ENCODE data around the gene ADAMTSL2.

The ADAMTSL2 gene

DNA sequence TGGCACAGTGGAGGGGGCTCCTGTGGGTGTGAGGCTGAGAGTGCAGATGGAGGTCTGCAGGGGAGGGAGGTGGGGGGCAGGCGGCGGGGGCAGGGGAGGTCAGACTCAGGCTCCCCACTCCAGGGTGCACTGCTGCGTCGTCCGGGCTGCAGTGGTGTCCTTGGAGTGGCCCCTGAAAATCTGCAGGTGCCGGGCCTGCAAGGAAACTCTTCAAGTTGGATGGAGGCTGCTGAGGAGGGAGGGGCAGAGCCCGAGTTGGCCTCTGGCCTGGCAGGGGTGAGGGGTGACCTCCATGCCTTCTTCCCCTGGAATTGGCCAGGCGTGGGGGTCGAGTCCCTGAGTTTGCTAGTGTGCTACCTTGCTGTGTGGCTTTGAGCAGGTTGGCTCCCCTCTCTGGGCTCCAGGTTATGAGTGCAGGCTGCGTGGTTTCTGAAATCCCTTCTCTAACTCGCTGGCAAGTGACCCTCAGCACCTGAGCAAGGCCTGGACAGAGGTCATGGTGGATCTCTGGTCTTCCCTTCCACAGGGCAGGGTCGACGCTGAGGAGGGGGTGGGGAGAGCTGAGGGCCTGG lies 888 bp downstream of the ADAMTSL2 start:
- DNase-seq (ENCODE audit: low read depth), result no peak

DNA sequence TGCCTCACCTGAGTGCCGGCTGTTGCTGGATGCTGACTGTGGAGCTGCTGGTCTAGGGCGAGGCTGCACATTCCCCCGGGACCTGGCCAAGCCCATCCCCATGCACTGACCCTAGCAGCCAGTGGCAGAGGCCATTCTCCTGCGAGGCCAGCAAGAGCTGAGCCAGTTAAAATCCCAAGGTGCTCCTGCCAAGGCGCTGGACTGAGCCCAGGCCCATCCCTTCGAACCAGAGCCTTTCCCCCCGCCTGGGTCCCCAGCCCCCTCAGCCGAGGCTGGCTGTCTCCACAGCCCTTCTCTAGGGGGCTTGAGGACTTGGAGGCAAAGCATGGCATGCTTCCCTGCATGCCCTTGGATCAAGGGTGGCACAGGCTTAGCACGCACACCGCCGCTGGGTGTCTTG lies 1.6 kb downstream of the ADAMTSL2 start:
- no peak for DNase-seq (ENCODE audit: low read depth)

DNA sequence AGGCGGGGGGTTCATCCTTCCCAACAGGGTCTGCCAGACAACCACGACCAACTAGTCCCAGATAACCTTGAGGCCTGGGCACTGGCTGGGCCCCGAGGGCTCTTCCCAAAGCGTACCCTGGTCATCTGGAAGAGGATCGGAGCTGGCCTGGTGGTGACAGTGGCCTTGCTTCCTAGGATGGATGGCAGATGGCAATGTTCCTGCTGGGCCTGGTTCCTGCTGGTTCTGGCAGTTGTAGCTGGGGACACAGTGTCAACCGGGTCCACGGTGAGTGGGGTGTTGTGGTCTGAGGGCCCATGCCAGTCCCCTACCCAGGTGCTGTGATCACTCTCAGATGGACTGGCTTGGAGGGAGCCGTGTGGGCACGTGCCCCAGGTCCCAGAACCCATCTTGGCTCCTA lies 2.0 kb downstream of the ADAMTSL2 start:
- DNase-seq (ENCODE audit: low read depth), result no peak

DNA sequence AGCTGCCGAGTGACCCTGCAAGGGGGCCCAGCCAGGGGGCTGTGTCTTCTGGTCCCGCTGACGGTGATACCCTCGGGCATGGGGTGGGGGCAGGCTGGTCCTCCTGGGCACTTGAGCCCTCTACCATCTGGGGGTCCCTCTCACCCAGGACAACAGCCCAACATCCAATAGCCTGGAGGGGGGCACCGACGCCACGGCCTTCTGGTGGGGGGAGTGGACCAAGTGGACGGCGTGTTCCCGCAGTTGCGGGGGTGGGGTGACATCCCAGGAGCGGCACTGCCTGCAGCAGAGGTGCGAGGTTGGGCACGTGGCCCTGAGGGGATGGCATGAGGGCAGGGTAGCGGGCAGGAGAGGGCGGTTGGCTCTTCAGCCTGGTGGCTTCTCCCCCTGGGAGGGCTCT lies 2.8 kb downstream of the ADAMTSL2 start:
- DNase-seq (ENCODE audit: low read depth), result no peak

DNA sequence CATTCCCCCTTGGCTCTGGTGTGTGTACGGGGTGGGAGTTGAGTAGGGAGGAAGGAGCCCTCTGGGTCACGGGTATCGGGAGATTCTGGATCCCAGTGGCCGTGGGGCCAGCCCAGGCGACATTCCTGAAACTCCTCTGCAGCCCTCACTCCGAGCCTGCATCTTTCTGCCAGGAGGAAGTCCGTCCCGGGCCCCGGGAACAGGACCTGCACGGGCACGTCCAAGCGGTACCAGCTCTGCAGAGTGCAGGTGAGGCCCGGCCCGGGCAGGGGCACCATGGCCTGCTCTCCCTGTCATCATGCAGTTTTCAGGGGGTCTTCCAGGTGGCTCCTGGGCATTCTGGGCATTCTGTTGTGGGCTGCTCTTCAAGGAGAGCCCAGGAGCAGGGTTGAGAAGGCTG lies 3.7 kb downstream of the ADAMTSL2 start:
- no peak for DNase-seq (ENCODE audit: low read depth)

DNA sequence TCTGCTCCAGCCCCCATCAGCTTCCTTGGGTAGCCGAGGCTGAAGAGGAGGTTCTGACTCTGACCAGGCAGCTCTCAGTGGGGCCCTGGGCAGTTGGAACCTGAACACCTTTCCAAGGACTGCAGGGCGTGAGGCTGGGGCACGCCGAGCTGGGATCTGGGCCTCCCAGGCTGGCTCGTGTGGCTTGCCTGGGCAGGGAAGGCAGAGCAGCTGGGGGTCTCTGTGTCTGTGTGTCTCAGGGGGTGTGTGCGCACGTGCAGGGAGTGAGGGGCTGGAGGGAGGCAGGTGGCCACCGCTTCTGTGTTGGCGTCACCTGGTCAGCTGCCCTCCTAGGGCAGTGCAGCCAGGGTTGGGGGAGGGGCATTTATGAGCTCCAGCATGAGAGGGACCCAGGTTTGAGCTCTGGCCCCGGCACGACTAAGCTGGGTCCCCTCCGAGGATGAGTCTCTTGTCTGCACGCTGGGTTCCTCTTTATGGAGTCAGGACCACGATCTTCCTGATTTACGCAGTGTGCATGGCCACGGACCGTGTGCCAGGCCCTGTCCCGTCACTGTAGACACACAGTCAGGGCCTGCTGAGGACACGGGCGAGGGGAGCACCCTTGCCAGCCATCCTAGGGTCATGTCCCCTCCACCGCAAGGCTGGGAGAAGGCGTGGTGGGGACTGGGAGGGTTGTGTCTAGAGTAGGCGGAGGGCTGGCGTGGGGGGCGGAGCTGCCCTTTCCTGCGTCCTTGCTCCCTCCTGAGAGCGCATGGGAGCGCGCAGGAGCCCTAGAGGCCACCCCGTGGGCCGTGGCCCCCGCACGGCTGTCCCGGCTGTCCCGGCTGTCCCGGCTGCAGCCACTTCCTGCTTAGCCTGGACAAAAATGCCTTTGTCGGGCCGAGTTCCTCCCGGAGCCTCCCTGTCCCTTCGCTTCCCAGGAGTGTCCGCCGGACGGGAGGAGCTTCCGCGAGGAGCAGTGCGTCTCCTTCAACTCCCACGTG lies 4.6 kb downstream of the ADAMTSL2 start:
- DNase-seq (ENCODE audit: low read depth), result no peak

DNA sequence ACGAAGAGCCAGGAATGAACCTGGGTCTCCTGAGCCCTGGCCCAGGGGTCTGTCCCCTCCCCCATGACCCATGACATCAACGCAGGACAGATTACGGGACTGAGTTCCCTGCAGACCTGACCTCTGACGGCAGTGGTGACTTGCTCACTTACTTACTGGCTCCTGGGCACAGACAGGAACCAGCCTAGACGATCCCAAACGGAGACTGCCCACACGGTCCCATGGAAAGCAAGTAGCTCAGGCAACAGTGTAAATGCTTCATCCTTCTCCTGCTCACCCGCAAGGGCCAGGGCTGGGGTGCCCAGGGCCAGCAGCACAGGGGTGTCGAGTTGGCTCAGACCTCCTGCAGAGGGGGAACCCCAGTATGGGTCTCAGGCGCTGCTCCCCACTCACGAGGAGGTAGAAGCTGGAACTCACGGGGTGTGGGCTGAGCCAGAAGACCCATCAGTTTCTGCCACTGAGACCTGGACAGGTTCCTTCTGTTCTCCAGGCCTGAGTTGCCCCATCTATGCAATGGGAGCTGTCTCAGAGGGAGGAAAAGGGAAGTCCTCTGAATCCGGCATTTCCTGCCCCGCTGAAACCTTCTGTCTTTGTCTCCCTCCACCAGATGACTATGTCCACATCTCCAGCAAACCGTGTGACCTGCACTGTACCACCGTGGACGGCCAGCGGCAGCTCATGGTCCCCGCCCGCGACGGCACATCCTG lies 5.6 kb downstream of the ADAMTSL2 start:
- no peak for DNase-seq (ENCODE audit: low read depth)

DNA sequence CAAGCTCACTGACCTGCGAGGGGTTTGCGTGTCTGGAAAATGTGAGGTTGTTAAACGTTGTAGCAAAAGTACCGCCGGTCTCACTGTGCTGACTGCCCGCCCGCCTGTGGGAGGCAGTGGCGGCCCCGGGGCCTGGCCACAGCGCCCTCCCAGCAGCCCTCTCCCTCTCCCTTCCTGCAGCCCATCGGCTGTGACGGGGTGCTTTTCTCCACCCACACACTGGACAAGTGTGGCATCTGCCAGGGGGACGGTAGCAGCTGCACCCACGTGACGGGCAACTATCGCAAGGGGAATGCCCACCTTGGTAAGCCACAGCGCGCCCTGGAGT lies 6.2 kb downstream of the ADAMTSL2 start:
- no peak for DNase-seq (ENCODE audit: low read depth)

DNA sequence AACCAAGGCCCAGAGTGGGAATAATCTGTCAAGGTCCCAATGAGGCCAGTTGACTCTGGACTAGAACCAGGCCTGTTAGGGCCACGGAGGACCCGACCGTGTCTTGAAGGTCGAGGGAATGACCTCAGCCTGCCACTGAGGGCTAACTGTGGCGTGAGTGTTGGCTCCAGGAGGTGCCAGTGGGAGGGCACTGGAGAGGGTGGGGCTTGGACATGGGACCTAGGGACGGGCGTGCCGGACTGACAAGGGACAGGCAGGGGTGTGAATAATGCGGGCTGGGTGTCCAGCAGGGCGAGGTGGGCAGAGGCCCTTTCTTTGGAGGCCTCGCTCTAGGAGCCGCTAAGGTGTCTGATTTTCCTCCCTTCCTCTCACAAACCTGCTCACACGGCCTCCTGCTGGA lies 7.5 kb downstream of the ADAMTSL2 start:
- no peak for DNase-seq (ENCODE audit: low read depth)

DNA sequence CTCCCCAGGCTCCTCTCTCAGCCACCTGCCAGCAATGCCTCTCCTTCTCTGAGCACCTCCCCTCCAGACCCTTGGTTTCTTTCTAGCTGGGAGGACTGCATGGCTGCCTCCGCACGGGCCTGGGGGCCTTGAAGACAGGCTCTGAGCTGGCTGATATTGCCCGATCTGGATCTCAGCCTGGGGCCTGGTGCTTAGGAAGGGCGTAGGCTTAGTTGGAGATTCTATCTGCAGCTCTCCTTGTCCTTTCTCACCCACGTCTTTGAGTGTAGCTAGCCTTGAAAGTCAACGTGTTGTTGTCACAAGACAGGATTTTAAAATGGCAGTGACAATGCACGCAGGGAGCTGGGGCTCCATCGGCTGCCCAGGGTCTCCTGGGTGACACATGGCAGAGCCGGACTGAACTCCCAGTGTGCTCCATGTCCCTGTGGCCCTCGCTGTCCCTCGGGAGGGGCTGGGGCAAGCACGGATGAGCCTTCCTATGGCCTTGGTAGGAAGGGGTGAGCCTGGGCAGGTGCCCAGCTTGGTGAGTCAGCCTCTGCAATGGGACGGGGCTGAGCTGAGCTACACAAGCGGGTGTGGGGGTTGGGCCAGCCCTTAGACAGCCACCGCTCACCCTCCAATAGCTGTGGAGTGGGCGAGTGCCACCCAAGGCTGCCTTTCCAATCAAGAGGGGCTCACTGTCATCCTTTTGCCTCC lies 9.4 kb downstream of the ADAMTSL2 start:
- no peak for DNase-seq (ENCODE audit: low read depth)

DNA sequence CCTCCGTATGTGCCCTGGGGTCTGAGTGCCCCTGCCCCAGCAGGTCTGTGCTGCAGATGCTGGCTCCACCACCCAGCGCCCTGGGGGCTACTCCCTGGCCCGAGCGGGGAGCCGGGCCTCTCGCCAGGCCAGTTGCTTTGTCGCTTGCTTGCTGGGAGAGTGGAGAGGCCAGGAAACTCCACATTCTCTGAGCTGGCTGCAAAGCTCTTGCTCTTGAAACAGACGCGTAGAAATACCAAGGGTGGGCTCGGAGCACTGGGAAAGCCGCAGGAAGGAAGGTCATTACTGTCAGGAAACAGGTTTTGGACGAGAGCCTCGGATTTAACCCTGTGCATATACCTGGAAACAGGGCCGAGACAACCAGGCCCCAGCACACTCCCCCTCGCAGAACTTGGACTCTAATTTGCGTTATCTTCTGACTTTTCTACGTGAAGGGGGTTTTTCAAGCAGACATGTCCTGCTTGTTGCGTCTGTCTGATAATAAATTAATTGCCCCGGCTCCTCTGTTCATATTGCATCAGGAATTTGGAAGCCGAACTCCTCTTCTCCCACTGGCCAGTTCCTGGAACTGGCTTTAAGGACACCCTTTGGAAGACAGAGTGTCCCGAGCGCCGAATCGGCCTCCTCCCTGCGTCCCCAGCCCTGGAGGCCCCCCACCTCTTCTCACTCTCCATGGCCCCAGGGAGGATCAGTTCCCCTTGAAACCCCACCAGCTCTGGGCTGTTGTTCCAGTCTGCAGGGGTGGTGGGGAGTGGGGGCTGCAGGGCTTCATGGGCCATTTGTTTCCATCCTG lies 11.2 kb downstream of the ADAMTSL2 start:
- DNase-seq (ENCODE audit: low read depth), result no peak

DNA sequence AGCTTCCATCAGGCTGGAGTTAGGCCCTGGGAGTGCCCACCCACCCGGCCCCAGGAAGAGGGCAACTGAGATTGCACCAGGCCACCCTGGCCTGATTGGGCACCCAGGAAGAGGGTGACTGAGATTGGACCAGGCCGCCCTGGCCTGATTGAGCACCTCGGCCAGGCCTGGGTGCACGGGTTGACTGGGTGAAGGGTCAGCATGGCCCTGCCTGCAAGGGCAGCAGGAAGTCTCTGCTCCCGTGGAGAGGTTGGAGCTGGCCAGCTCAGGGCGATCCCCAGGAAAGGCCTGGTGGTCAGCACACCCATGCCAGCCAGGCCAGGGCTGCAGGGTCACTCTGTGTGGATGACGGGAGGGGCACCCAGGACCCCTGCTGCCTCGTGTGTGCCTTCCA lies 11.8 kb downstream of the ADAMTSL2 start:
- DNase-seq (ENCODE audit: low read depth), result no peak

DNA sequence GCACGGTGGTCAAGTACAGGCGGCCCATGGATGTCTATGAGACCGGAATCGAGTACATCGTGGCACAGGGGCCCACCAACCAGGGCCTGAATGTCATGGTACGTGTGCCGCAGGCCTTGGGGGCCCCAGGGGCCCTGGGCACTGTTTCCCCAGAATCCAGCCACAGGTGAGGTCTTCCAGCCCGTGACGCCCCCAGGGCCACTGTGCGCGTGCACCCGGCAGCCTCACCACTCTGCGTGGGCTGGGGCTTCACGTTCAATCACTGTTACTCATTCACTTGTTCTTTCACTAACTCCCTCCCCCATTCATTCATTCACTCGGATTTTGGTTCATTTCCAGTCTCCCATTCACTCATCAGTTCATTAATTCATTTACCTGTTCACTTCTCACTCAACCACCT lies 12.6 kb downstream of the ADAMTSL2 start:
- no peak for DNase-seq (ENCODE audit: low read depth)

DNA sequence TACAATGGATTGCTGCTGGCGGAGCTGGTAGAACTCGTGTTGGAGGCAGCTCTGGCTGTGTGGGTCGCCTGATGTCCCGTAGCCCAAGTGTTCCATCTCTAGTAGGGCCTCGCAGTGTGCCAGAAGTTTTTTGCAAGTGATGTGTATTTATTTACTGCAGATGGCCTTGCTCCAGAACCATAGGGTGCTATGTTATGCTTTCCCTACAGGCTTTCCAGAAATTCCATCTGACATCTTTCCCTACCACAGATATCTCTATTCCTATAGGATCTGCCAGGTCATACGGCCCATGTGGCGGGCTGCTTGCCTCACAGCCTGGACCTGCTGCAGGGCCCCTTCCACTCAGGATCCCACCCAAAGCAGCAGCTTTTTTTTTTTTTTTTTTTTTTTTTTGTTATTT lies 16.9 kb downstream of the ADAMTSL2 start:
- no peak for DNase-seq (ENCODE audit: low read depth)

DNA sequence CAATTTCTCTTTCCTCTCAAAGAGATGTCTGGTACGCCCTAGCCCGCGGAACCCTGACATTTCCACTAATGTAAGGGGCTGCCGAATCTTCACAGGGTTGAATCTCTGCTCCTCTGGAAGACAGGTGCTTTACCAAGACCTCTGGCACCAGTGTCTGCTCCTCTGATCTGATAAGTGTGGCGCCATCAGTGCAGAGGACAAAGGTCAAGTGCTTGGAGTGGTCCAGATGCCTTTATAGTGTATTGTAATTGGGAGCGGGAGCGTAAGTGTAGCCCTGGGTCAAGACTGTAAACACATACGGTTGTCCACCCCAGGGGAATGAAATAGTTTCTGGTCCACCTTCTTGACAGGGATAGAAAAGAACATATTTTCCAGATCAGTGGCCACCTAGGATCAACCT lies 17.7 kb downstream of the ADAMTSL2 start:
- DNase-seq (ENCODE audit: low read depth), result no peak

DNA sequence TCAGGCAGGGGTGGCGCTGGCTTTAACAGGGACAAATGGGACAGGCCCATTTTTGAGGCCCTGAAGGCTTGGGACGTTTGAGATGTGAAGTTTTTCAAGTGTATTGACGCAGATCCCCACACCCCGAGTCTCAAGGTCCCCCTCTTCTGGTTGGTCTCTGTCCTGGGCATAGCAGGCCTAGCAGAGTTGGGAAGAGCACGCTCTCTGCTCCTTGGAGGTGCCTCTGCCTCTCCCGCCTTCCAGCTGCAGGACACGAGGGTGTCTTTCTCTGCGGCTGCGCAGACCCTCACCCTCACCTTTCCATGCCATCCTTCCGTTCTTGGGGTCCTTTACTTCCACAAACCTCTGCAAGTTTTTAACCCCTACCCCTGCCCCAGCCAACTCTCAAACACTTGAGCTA lies 18.6 kb downstream of the ADAMTSL2 start:
- no peak for DNase-seq (ENCODE audit: low read depth)

DNA sequence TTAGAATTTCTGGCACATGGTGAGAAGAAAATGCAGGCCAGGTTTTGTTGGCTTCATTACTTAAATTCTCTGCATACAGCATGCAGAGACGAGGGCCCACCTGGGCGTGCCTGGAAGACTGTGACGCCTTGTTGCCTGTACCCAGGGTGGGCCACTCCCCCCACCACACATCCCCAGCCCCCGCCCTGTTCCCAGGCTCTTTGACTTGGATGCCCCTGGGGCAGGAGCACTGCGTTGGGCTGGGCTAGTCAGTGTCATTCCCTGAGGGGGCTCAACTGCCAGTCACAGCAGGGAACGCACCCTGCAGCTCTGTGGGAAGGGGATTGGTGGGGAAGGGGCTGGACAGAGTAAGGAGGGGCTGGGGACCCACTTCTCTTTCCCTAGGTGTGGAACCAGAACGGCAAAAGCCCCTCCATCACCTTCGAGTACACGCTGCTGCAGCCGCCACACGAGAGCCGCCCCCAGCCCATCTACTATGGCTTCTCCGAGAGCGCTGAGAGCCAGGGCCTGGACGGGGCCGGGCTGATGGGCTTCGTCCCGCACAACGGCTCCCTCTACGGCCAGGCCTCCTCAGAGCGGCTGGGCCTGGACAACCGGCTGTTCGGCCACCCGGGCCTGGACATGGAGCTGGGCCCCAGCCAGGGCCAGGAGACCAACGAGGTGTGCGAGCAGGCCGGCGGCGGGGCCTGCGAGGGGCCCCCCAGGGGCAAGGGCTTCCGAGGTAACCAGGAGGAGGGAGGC lies 19.6 kb downstream of the ADAMTSL2 start:
- no peak for DNase-seq (ENCODE audit: low read depth)

DNA sequence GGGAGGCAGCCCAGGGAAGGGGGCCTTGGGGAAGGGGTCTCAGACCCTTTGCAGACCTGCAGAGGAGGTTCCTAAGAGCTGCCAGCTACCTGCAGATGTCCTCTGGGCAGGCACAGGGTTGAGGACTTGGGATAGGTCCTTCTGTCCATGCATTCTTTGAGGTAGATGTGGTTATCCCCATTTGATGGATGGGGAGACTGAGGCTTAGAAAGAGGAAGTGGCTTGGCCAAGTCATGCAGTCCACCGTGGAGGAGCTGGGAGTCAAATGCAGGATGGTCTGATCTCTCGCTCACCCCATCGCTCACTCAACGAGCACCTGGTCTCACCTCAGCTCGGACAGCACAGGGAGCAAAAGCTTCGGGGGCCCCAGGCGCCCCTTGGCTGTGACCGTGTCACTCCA lies 20.2 kb downstream of the ADAMTSL2 start:
- DNase-seq (ENCODE audit: low read depth), result no peak

DNA sequence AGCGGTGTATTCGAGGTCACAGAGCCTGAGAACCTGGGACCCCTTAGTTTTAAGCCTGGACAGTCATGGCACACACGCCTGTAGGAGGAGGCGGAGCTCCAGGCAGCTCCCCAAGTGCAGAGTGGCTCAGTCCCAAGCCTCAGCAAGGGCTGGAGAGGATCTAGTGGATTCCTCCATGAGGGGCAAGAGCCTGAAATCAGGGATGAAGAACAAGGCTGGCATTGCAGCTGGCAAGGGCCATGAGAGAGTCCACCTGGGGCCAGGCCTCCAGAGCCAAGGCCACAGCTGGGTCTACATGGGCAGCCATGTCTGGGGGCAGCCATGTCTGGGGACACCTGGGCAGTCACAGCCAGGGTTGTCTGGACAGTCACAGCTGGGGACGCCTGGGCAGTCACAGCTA lies 21.9 kb downstream of the ADAMTSL2 start:
- no peak for DNase-seq (ENCODE audit: low read depth)

DNA sequence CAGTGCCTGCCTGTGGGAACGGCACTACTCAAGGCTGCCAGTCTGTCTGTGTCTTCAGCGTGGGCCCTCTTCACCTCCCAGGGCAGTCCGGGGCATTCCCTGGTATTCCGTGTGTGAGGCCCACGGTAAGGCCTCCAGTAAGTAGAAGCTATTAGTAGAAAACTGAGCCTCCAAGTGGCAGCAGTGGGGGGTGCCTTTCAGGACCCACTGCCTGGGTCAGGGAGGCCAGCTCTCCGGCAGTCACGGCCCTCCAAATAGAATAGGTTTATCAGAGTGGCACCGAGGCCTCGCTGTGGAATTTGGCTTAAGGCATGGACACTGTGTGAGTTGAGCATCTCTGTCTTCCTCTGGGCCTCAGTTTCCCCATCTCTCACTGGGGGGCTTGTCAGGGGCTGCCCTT lies 23.1 kb downstream of the ADAMTSL2 start:
- no peak for DNase-seq (ENCODE audit: low read depth)
